DMS53 (cell line): ENCODE data around the gene ZNF385B.

Source experiments
- DNase-seq: peaks from one replicate; lab custom pipeline; 2025; lab: John Stamatoyannopoulos, UW

ZNF385B gene

DNA sequence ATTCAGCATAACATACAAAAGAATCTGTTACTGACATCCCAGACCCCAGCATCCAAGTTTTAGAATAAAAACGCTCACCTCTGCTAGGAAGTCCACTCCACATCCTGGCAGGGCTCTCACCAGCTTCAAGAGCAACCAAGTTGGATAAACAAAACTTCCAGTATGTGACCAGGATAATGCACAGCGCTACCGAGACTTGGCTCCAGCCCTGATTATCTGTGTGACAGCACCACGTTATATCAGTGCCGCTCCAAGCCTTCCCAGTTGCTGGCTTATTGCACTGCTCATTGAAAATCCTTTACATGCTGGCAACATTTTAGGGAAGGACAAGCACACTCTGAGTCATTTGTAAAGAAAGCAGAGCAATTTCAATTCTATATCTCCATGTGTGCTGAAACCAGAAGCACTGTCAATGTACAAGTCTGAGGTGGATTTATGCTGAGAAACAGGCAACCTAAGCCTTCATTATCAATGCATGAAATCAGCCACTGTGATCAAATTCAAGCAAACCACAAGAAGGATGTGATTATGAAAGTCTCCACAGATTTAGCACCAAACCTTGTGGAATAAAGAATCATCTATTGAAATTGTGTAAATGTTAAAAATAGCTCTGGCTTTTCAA is 115.7 kb downstream of the ZNF385B start:
- DNase-seq: no peak

DNA sequence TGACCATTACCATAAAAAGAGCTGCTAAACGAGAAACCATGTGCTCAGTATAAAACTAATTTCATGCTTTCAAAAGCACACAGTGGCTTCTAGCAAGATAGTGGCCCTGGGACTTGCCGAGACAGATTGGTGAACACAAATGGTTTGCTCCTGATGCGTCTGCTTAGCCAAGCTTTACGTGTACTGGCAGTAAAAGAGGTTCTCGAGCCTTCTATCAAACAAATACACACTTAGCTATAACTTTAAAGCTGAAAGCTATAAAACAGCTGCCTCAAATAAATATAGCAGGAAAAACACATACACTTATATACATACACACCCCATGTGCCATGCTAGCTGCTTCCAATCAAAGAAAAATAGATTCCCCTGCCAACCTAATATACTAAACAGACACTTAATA is 117.0 kb downstream of the ZNF385B start:
- DNase-seq: no peak

DNA sequence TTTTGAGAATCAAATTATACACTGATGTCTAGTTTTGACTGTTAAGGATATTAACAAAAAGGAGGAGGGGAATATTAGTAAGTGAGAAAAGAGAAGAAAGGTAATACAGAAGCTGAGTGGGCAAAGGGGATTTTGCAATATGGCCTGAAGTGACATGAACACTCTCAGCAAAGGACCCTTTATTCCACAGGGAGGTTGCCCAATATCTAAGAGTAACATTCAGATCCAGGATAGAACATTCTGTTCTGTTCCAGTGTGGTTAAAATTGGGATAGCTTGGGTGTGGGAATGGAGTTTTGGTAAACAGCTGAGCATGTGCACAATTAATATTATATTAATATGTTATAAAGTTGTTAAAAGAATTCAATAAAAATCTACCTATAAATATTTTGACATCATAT is 120.1 kb downstream of the ZNF385B start:
- DNase-seq: no peak

DNA sequence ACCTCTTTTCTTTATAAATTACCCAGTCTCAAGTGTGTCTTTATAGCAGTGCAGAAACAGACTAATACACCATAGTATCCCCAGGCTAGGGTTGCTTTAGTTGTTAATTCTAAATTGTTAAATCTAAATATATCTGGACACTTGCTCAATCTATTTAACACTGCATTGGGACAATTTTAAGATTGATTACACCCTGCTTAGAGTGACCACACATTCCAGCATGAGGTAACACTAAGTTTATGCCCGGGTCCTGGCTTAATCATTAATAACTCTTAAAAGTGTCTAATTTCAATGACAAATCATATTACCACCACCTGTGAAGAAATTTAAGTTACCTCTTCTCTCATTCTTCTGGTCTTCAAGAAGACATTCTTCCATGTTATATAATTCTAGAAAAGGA is 131.4 kb downstream of the ZNF385B start:
- no peak for DNase-seq

DNA sequence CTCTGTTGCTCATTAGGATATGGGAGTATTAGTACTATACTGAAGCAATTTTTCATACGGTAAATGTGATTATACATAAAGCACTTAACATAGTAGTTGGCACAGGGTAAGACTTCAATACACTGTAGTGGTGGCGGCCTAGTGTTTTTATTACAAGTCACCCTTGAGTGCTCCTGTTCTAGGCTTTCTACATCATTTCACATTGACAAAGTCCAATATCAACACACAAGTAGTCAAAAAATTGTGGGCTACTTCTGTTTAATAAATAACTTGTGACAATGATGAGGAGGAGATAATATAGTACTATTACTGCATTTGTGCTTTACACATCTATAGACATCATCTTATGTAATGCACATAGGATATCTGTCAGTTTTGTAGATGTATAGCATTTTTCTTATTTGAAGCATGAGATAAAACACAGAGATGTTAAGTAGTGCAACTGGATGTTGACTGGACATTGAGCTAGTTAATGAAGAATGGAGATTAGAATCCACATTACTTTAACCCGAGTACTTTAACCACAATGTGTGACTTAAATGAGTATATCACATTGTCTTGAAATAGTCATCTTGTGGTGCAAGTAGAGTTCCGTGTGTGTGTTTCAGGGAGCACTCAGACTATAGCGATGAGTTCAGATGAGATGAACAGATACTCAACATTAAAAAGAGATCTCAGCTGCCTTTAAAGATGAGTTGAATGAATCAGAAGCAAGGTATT is 134.8 kb downstream of the ZNF385B start:
- DNase-seq: no peak

DNA sequence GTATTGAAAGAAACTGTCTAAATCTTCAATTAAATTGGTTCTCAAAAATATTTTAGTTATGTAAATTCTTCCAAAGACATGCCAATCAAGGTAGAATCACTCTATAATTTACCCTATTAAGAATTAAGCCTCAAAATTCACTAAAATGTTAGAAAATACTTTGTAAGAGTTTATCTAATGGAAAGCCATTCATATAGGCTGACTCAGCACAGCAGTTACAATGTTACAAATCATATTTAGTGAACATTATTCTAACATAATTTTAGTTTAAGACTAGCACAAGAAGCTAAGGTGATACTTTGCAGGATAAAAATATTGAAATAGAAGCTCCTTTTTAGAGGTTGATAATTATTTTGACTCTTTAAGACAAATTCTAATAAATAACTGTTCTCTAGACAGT is 137.0 kb downstream of the ZNF385B start:
- DNase-seq: no peak

DNA sequence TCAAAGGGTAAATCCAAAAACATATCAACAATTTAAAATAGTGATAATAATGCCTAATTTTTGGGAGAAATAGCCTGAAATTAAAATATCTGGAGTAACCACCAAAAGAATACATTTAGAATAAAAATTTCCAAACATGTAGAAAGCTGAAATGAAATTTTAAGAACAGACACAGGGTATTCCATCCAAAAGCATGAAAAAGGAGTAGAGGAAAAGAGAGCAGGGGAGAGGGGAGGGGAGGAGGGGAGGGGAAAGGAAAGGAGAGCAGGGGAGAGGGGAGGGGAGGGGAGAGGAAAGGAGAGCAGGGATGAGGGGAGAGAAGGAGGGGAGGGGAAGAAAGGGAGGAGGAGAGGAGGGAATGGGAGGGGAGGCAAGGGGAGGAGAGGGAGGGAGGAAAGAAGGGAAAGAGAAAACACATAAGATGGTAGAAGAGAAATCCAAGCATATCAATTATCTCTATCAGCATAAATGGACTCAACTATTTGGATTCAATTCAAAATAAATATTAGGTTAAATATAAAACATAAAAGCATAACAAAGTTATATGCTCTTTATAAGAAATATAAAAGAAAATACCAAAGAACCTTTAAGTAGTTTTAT is 141.1 kb downstream of the ZNF385B start:
- no peak for DNase-seq

DNA sequence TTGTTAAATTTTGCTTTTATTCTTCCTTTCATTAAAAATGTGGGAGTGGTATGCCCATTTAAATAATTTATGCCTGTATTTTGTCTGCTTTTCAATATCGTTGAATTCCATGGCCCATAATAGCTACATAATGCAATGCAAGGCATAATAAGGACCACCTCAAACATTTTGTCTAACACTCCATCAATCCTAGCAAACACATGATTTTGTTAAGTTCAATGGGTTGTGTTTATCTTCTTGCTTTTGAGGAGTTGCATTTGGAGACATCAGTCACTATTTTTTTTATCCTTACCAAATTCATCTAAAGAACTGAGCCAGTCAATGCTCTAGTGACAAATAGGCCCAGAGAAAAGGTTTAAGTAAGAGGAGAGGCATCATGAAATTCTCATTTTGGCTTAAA is 145.5 kb downstream of the ZNF385B start:
- no peak for DNase-seq

DNA sequence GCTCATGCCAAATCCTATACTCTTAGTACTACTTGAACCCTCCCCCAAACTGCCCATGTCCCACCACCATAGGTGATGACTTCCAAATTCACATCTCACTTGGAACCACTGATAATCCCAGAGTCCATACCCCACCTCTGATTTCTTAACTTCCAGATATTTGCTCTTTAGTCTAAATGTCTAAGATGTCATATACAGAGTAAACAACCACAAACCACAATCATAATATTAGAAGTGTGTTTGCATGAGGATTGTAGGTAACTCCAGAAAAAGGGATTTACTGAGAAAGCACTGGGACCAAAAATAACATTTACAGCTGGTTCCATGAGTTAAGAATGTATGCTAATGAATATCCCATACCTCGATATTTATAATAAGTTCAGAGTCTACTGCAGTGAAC is 146.2 kb downstream of the ZNF385B start:
- DNase-seq: no peak

DNA sequence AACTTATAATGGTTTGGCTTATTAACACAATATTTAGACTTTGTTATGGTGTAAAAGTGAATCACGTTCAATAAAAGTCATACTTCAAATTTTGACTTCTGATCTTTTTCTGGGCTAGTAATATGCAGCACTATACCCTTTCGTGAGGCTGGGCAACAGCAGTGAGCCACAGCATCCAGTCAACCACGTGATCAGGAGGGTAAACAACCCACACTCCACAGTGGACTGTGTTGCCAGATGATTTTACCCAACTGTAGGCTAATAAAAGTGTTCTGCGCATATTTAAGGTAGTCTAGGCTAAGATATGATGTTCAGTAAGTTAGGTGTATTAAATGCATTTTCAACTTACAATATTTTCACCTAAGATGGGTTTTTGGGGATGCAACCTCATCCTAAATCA is 148.6 kb downstream of the ZNF385B start:
- no peak for DNase-seq

DNA sequence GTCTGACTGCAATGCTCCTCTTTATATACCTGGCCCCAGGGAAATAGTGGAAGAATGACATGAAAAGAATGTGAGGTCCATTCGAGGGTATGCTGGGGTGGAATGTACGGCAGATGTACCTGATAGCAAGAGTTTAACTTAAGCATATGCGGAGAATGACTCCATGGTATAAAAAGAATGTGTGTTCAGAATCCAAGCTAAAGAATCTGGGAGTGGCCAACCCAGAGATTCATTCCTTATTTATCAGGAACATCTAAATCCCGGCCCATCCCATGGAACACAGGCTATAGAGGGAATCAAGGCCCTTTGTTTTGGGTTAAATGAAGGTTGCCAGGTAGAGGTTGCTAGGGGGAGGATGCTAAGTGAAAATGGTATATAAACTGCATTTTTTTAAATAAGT is 150.0 kb downstream of the ZNF385B start:
- DNase-seq: no peak

DNA sequence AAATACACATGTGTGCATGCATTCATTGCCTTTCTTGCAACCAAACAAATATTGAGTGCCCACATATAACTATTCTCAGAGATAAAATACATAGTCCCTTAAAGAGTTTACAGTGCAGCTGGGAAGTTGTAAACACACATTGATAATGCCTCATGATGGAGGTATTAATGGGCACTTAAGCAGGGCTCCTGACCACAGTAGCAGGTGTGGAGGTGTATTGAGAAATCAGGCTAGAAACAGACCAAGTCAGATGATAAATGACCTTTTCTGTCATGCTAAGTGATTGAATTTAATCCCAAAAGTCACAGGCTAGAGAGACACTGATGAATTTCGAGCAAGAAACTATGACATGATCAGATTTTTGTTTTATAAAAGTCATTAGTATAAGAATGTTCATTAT is 157.7 kb downstream of the ZNF385B start:
- peak; percentile 22 for DNase-seq

DNA sequence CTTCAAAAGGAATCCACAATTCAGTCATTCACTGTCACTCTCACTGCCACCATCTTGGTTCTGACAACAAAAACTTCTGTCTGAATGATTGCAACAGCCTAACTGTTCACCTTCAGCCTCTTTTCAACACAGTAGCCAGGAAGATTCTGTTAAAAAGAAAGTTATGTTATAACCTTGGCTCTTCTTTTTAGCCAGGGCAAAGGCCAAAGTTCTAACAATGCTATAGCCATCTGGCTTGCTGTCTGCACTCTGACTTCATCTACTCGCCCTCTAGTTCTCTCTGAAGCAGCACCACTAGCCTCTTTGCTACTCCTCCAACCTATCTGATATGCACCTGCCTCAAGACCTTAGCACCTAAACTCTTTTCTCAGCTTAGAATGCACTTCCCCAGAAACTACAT is 158.5 kb downstream of the ZNF385B start:
- DNase-seq: no peak

DNA sequence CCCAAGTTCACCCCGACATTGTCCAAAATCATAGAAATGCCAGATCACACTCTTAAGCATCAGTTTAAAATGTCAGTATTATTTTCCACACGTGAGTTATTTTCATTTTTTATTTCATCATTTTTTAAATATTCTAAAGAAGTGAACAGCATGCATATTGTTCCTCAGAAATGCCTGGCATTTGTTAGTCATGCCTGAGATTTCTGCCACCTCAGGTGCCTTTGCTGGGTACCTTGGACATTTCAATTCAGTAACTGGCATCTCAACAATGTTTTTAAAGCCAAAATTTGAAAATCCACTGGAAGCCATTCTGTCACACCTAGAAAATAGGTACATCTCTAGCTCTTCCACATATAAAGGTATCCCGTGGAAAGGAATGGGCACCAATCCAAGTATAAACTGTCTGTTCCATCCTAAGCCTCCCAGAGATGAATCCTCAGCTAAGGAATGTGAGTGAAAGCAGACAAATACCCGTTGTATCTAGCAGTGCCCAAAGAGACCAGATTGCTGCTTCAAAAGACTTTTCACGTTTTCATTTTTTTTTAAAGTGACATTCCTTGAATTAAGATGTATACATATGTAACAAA is 159.8 kb downstream of the ZNF385B start:
- DNase-seq: no peak

DNA sequence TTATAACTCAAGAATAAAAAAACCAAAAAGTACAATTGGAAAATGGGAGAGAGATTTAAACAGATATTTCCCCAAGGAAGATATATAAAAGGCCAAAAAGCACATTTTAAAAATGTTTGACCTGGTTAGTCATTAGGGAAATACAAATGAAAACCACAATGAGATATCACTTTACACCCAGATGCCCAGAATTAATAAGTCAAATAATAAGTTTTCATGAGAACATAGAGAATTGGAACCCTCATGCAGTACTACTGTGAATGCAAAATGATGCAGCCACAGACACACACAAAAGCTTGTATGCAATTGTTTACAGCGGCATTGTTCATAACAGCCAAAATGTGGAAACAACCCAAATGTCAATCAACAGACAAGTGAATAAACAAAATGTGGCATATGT is 165.9 kb downstream of the ZNF385B start:
- no peak for DNase-seq

DNA sequence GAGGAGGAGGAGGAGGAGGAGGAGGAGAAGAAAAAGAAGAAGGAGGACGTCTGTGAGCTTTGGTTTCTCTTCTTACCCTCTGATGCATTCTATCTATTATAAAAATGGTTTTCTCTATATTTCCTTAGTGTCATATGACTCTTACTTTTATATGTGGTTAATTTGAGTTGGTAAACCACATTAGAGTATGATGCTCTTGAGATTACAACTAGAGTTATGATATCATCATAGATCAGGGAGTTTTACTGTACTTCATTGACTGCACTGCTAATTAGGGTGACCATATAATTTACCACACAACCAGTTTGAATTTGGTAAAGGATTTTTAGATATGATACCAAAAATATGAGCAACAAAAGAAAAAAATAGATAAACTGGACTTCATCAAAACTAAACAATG is 166.4 kb downstream of the ZNF385B start:
- DNase-seq: no peak

DNA sequence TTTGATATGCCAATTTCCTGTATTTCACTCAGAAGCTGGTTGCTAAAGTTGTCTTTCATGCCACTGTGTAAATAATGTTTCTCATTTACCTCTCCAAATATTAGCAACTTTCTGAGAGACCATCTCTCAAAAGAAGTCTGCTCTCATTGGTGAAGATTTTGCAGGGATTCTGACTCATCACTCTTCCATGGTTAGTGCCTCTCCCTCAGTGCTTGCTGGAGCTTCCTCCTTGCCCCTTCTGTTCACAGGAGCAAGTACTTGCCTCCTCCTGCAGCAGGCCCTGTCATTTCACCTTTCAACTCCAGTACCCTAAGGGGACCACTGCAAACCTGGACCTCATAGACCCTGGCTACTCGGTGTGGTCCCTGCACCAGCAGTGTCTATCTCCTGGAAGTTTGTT is 168.8 kb downstream of the ZNF385B start:
- DNase-seq: peak; percentile 33

DNA sequence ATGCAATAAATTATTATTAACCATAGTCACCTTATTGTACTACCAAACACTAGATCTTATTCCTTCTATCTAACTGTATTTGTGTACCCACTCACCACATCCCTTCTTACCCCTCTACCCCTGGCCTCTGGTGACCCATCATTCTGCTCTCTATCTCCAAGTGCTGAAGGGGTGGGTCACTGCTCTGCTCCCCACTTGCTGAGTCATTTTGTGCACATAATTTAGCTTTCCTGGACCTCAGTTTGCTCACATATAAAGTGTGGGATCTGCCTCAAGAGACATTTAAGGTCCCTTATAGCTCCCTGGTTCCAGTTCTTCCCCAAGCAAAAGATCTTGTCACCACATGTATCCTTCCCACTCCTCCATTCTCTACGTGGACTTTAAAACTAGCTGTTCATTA is 169.4 kb downstream of the ZNF385B start:
- no peak for DNase-seq

DNA sequence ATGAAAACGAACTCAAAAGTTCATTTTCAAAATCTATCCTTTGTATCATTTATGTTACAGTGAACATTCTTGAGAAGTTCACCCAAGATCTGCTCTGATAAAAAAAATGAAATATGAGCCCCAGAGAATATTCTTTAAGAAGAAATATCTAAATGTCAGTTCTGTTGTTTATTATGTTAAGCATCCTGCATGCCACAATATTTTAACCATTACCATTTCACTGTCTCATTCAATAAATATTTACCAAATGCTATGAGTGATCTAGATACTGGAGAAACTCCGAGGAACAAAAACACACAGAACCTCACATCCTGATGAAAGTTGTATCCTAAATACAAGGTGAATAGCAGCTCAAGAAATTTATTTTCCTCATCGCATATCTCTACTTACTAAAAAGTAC is 170.2 kb downstream of the ZNF385B start:
- no peak for DNase-seq

DNA sequence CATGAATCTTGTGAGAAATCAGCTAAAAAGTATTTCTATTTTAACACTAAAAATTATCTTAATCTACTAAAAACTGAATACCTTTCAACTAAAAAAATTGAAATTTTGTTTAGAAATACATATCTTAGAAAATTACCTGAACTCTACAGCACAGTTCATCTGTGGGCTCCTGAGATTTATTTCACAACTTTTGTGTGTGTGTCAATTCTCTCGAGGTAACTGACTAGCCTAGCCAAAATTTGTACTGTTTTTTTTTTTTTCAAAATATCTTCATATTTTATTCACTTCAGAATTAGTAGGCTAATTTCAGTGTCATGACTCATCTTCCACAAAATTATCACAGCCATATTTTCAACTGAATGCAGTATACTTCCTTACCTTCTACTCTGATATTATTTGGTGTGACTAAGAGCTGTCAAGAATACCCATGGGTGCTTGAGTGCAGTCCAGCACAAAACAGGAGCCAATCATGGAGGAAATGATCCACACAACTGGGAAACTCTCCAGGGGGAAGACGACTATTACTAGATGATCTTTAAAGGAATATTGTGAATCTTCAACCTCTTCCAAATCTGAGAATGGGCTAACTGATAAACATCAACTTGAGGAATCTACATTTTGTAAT is 174.6 kb downstream of the ZNF385B start:
- DNase-seq: no peak

DNA sequence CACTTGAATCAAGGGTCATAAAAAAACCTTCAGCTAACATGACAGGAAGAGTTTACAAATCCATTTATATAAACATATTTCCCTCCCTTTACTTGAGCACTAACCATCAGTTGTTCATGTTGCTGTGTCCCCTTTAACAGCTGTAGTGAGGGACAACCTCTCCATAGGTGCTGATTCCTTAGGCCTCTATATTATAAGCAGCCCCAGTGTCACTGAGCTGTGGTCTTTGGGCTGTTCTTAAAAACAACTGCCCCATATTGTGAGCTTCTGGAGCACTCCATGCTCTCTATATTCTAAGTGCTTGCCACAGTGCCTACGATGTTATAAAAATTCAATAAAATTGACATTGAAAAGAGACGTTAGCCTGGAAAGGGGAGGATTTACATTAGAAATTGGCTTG is 175.3 kb downstream of the ZNF385B start:
- DNase-seq: no peak

DNA sequence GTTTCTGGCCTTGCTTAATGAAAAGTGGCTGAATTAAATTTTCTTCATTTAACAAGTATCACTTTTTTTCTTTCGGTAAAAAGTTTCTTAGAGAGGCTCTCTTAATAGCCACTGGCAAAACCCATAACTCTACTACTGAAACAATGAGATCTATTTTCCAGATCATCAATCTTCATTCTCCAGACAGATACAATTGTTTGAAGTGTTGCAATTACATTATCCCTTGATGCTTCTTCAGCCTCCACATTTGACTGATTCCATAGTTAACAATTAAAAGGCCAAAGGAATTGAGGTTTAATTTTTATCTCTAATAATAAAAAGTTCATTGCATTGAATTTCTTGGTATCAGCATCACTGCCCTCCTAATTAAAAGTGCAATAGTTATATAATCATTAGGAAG is 176.3 kb downstream of the ZNF385B start:
- no peak for DNase-seq

DNA sequence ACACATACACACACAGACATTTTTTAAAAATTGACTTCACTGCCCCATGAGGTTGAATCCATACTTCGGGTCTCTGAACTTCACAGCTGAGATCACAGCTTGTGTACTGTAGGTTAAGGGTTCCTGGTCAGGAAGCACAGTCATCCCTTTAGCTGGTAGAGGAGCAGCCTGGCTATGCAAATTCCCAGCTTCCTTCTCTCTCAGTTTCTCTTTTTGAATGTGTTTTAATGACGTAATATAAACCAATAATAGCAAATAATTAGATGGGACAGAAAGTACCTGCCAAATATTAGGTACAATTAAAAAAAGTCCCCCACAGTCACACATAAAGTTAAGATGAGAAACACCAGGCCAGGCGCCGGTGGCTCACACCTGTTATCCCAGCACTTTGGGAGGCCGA is 178.7 kb downstream of the ZNF385B start:
- DNase-seq: no peak
